PC-3 (cell line): ENCODE results near the gene KTN1.

Source experiments
- CTCF ChIP-seq: fragments of 300-600 bp; sonication (generic); conservative IDR thresholded peaks from 2 replicates; pipeline ENCODE4 v1.5.1; 2017; ENCODE audit warnings: antibody characterized with exemption, low read depth, mild to moderate bottlenecking, low read length
- EZH2 ChIP-seq: fragments of 300-600 bp; sonication (generic); IDR thresholded peaks from one replicate; pipeline ENCODE4 v1.6.1; 2017; ENCODE audit warnings: antibody characterized with exemption, mild to moderate bottlenecking, low read length; ENCODE audit not compliant: unreplicated experiment
- EZH2phosphoT487 ChIP-seq: fragments of 300-600 bp; sonication (generic); IDR thresholded peaks from 2 replicates; pipeline ENCODE4 v1.6.1; 2018; ENCODE audit warnings: mild to moderate bottlenecking, antibody characterized with exemption, low read length, borderline replicate concordance

GRCh38 chr14:55620277-55620676 is 40.3 kb downstream of the KTN1 start:
- TF ChIP-seq CTCF (no peak), EZH2 (no peak), EZH2phosphoT487 (no peak)
